AML-193 (cell line): ENCODE results near the gene RNF25.

Experiments used
- DNase-seq, 2 experiments: peaks; one replicate each; lab custom pipeline; 2025; lab: John Stamatoyannopoulos, UW

Gene RNF25

GRCh38 chr2:218623366-218623705 is 48.5 kb downstream of the RNF25 start:
- DNase-seq = no peak

- DNase-seq = no peak
These were observed 49.0 kb downstream of the RNF25 start for GRCh38 chr2:218622606-218623365.

- DNase-seq = no peak
These were observed 50.8 kb downstream of the RNF25 start for GRCh38 chr2:218621007-218621406.

- DNase-seq = no peak
These were observed 53.5 kb downstream of the RNF25 start for GRCh38 chr2:218618102-218618860.

GRCh38 chr2:218615868-218616315 is 55.9 kb downstream of the RNF25 start:
- DNase-seq = no peak
